Panc1 (cell line): ENCODE results near the gene GPR101. TPM values are rescaled to one million over a fixed set of nuclear protein-coding genes. Genes with fewer than 3 reads are reported as not detected.

ENCODE experiments used
- ATAC-seq: fragments of 200-7000 bp; cut with Tn5 transposase; 2 replicates; pipeline ENCODE4 v1.9.1; 2020; ENCODE audit warnings: mild to moderate bottlenecking, moderate library complexity
- BruUV-seq: library from RNA; stranded (reverse); fragments of 400-500 nt; replicated peaks from 2 replicates; lab custom pipeline; 2021; lab: Mats Ljungman, UMichigan
- CTCF ChIA-PET: fragments of 300-600 bp; sonication (Branson Sonifier 250); formaldehyde crosslinking; loops from one replicate; lab custom pipeline; 2022; ENCODE audit warnings: antibody characterized with exemption; lab: Charles Lee
- POLR2A ChIA-PET: fragments of 300-600 bp; sonication (Branson Sonifier 250); formaldehyde crosslinking; loops from one replicate; lab custom pipeline; 2022; ENCODE audit warnings: antibody characterized with exemption; lab: Charles Lee
- DNase-seq: peaks from one replicate; pipeline ENCODE4 v3.0.0-alpha.2; 2010; ENCODE audit warnings: low read depth, low spot score
- H3K27ac ChIP-seq: 2 replicates; pipeline ENCODE4 v1.5.1; 2011; ENCODE audit warnings: mild to moderate bottlenecking, low read length, inconsistent platforms
- H3K27me3 ChIP-seq: fragments of 200-500 bp; sonication (Bioruptor generic); 2 replicates; pipeline ENCODE4 v1.6.0; 2014; ENCODE audit warnings: low read length, inconsistent platforms; ENCODE audit not compliant: control insufficient read depth, insufficient read depth
- H3K36me3 ChIP-seq: fragments of 200-500 bp; sonication (Bioruptor generic); 2 replicates; pipeline ENCODE4 v1.5.1; 2014; ENCODE audit warnings: inconsistent platforms, mild to moderate bottlenecking, low read length, moderate library complexity; ENCODE audit not compliant: control insufficient read depth, insufficient read depth
- H3K4me1 ChIP-seq: 2 replicates; pipeline ENCODE4 v1.5.1; 2011; ENCODE audit warnings: inconsistent platforms, mild to moderate bottlenecking, low read length, moderate library complexity; ENCODE audit not compliant: control insufficient read depth, insufficient read depth
- H3K4me3 ChIP-seq, 2 experiments: 2 replicates each; pipeline ENCODE4 v1.5.1; 2011 to 2012; ENCODE audit warnings: low read depth in 2 of 2, low read length in 2 of 2, mild to moderate bottlenecking in 2 of 2, inconsistent platforms in 1 of 2, moderate library complexity in 1 of 2
- H3K9me3 ChIP-seq: fragments of 200-500 bp; sonication (Bioruptor generic); 2 replicates; pipeline ENCODE4 v1.5.1; 2014; ENCODE audit warnings: low read depth, mild to moderate bottlenecking, inconsistent platforms, low read length, moderate library complexity; ENCODE audit not compliant: control insufficient read depth, insufficient read depth
- POLR2AphosphoS5 ChIP-seq: IDR thresholded peaks from 2 replicates; pipeline ENCODE4 v1.6.1; 2012; ENCODE audit warnings: mild to moderate bottlenecking, low read depth, low read length, moderate library complexity
- SIN3A ChIP-seq: IDR thresholded peaks from 2 replicates; pipeline ENCODE4 v1.6.1; 2012; ENCODE audit warnings: low read depth, mild to moderate bottlenecking, low read length, moderate library complexity, borderline replicate concordance; ENCODE audit not compliant: insufficient read depth
- TCF7L2 ChIP-seq: IDR thresholded peaks from 2 replicates; pipeline ENCODE4 v1.6.1; 2011; ENCODE audit warnings: mild to moderate bottlenecking, low read depth, low read length, inconsistent platforms
- in situ Hi-C: cut with HindIII; loops from 2 replicates; pipeline ENCODE4 v1.10.0; 2016; ENCODE audit warnings: low sequenced_read_pairs, low pct_unique_long_range_greater_than_20kb
- intact Hi-C: fragments of 100-400 bp; cut with micrococcal nuclease; formaldehyde crosslinking; loops from one replicate; pipeline ENCODE4 v1.10.0; 2022; ENCODE audit not compliant: unreplicated experiment
- total RNA-seq: library from RNA; stranded (reverse); gene quantifications from one replicate; pipeline ENCODE4 v1.2.1, GENCODE V29; 2021; ENCODE audit not compliant: unreplicated experiment
- TF ChIP-seq, protein P1 (sequence below): fragments of 450-650 bp; IDR thresholded peaks from 2 replicates; pipeline ENCODE4 v1.5.1; 2017; ENCODE audit warnings: mild to moderate bottlenecking
- TF ChIP-seq, protein P2 (sequence below), 2 experiments: IDR thresholded peaks; 2 replicates each; pipeline ENCODE4 v1.6.1; 2011 to 2012; ENCODE audit warnings: low read depth in 2 of 2, control low read depth in 1 of 2, low read length in 1 of 2, mild to moderate bottlenecking in 1 of 2, moderate library complexity in 1 of 2; ENCODE audit not compliant: insufficient read depth in 1 of 2

The GPR101 gene
- total RNA-seq, 1 experiment from 2014 or later = not detected

DNA sequence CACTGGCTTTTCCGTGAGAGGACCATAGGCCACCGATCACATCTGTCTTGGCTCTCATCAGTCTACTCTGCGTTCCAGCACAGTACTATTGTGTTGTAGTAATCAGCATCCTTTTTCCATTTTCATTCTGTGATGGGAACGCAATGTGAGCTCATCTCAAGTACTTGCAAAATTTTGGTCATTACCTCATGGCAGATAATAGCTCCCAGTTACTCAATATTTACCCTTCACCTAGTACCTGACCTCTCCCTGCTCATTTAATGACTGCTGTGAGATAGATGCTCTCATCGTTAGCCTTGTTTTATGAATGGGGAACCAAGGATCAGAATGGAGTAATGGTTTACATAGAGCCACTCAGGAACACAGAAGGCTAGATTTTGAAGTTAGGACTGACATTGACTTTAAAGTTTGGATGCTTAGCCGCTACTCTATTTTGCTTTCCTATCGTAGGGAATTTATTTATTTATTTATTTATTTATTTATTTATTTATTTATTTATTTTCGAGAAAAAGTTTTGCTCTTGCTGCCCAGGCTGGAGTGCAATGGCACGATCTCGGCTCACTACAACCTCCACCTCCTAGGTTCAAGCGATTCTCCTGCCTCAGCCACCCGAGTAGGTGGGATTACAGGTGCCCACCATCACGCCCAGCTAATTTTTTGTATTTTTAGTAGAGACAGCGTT is 6.5 kb upstream of the GPR101 start:
- H3K27ac ChIP-seq = no peak overlapping the region
- POLR2A ChIA-PET = no interaction called here

GRCh38 chrX:137034508-137034872 is 695 bp upstream of the GPR101 start:
- TF ChIP-seq POLR2AphosphoS5 (no peak), TCF7L2 (no peak), SIN3A (no peak)
- TF ChIP-seq, protein P1, sequence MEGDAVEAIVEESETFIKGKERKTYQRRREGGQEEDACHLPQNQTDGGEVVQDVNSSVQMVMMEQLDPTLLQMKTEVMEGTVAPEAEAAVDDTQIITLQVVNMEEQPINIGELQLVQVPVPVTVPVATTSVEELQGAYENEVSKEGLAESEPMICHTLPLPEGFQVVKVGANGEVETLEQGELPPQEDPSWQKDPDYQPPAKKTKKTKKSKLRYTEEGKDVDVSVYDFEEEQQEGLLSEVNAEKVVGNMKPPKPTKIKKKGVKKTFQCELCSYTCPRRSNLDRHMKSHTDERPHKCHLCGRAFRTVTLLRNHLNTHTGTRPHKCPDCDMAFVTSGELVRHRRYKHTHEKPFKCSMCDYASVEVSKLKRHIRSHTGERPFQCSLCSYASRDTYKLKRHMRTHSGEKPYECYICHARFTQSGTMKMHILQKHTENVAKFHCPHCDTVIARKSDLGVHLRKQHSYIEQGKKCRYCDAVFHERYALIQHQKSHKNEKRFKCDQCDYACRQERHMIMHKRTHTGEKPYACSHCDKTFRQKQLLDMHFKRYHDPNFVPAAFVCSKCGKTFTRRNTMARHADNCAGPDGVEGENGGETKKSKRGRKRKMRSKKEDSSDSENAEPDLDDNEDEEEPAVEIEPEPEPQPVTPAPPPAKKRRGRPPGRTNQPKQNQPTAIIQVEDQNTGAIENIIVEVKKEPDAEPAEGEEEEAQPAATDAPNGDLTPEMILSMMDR = no peak
- TF ChIP-seq, protein P2, sequence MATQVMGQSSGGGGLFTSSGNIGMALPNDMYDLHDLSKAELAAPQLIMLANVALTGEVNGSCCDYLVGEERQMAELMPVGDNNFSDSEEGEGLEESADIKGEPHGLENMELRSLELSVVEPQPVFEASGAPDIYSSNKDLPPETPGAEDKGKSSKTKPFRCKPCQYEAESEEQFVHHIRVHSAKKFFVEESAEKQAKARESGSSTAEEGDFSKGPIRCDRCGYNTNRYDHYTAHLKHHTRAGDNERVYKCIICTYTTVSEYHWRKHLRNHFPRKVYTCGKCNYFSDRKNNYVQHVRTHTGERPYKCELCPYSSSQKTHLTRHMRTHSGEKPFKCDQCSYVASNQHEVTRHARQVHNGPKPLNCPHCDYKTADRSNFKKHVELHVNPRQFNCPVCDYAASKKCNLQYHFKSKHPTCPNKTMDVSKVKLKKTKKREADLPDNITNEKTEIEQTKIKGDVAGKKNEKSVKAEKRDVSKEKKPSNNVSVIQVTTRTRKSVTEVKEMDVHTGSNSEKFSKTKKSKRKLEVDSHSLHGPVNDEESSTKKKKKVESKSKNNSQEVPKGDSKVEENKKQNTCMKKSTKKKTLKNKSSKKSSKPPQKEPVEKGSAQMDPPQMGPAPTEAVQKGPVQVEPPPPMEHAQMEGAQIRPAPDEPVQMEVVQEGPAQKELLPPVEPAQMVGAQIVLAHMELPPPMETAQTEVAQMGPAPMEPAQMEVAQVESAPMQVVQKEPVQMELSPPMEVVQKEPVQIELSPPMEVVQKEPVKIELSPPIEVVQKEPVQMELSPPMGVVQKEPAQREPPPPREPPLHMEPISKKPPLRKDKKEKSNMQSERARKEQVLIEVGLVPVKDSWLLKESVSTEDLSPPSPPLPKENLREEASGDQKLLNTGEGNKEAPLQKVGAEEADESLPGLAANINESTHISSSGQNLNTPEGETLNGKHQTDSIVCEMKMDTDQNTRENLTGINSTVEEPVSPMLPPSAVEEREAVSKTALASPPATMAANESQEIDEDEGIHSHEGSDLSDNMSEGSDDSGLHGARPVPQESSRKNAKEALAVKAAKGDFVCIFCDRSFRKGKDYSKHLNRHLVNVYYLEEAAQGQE (IDR thresholded peaks at IDR 0.05; ENCODE audit: insufficient read depth in 1 of 2, low read depth in 2 of 2, low read length in 1 of 2) = no peak
- H3K27me3 ChIP-seq = peaks cover 45% of the 10 kb centered on the region
- ChIA-PET POLR2A (no interaction called here), CTCF (no interaction called here)
- H3K4me3 ChIP-seq = no peak overlapping the region
- H3K4me1 ChIP-seq = peaks cover 17% of the 10 kb centered on the region
- ATAC-seq (no peak), DNase-seq (no peak)
- no peaks in the 10 kb centered on the region for H3K9me3 ChIP-seq
- intact Hi-C loops (no loop called here), in situ Hi-C loops (no loop called here)
- no peak overlapping the region for H3K27ac ChIP-seq
- BruUV-seq = no TSS peak
- H3K36me3 ChIP-seq = no peaks in the 10 kb centered on the region

More for the DNA sequence above, 6.5 kb upstream of the GPR101 start:
- DNase-seq (no peak), ATAC-seq (no peak)
- Histone ChIP-seq H3K4me1 (no peaks in the 10 kb centered on the region), H3K27me3 (peaks cover 11% of the 10 kb centered on the region), H3K9me3 (no peaks in the 10 kb centered on the region), H3K36me3 (no peaks in the 10 kb centered on the region), H3K4me3 (no peak overlapping the region)
- in situ Hi-C loops = no loop called here
- TF ChIP-seq SIN3A (no peak), POLR2AphosphoS5 (no peak), TCF7L2 (no peak)
- TF ChIP-seq, protein P1 = no peak
- TF ChIP-seq, protein P2 (IDR thresholded peaks at IDR 0.05; ENCODE audit: insufficient read depth in 1 of 2, low read depth in 2 of 2, low read length in 1 of 2) = no peak
- CTCF ChIA-PET = no interaction called here
- no TSS peak for BruUV-seq
- intact Hi-C loops = no loop called here
